ENCODE measurements around the gene RETN.

Gene RETN

DNA sequence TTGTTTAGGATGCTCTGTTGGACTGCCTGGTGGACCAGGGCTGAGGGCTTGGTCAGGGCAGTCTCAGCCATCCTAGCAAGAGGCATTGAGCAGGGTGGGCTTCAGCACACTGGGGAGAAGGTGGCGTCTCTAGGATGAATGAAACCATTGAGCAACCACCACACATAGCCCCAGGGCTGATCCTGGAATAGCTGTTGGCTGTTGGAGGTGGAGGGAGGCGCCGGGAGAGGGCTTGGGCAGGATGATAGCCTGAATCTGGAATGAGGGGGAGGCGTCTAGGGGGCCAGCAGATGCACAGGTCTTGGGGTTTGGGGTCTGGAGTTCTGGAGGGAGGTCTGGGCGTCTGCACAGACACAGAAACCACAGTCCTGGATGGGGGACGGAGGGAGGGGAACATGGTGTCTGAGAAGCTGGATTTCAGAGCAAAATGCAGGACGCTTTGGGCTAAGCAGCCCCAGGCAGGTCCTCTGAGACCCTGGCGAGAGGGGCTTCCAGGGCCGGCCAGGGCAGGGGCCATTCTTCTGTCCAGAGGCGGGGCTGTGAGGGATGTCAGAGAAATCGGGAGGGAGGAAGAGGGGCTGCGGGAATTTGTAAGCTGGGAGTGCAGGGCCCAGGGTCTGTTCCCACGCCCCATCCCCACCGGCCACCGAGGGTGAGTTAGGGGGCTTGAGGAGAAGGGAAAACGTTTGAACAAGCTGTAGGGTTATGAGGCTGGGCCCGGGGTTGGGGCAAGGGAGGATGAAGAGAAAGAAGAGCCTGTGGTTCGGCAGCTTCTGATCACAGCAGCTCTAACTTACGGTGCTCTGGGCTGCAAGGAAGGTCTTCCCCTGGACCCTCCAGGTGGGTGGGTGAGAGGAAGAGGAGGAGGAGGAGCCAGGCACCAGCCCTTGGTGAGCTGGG is 16.9 kb downstream of the RETN start:
- no peak for DNase-seq

DNA sequence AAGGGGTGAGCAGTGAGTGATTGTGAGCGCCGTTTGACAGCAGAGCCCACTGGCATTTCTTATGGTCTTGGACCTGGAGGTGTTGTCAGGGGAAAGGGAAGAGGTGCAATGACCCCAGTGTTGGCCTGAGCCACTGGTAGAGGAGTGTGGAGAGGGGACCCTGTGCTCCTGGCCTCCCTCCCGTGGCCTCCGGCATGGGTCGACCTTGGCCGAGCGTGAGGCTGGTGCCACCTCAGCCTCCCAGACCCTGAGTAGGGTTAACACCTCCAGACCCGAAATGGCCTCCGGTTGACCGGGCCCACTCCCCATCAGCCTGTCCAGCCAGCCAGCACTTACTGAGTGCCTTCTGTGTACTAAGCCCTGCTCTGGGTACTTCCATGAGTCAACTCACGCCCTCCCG is 18.3 kb downstream of the RETN start:
- no peak for DNase-seq

DNA sequence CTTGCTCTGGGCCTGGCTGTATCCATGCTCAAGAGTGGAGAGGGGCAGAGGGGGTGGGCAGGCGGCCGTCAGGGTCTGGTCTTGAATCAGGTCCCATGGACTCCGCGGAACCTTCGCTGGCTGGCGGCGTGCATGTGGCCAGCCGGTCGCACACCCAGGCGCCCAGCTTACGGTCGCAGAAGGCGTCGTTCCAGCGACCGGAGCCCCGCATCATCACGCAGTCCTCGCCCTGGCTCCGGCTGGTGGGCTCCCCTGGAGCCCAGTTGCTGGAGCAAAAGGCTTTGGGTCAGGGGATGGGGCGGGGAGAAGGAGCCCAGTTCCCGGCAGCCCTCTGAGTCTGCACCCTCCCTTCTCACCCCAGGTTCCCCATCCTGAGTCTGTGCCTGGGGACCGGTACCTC is 20.3 kb downstream of the RETN start:
- DNase-seq: no peak

DNA sequence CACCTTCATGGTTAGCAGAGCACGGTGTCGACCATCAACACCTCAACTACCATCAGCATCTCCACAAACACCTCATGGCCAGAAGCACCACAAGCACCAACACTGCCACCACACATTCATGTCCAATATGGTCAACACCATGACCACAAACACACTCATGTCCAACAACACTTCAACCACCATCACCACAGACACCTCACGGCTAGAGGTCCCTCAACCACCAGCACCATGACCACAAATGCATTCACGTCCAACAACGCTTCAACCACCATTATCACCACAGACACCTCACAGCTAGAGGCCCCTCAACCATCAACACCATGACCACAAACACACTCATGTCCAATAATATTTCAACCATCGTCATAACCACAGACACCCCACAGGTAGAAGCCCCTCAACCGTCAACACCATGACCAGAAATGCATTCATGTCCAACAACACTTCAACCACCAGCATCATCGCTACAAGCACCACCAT is 22.0 kb downstream of the RETN start:
- DNase-seq: no peak

DNA sequence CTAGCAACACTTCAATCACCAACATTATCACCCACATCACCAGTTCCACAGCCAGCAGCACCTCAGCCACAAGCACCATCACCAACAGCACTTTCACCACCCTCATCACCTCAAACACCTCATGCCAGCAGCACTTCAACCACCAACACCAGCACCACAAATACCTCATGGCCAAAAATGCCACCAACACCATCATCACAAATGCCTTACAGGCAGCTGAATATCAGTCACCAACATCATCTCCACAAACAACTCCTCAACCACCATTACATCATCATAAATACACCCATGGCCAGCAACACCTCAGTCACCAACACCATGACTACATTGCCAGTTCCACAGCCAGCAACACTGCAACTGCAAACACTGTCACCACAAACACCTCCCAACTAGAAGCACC is 22.6 kb downstream of the RETN start:
- no peak for DNase-seq

DNA sequence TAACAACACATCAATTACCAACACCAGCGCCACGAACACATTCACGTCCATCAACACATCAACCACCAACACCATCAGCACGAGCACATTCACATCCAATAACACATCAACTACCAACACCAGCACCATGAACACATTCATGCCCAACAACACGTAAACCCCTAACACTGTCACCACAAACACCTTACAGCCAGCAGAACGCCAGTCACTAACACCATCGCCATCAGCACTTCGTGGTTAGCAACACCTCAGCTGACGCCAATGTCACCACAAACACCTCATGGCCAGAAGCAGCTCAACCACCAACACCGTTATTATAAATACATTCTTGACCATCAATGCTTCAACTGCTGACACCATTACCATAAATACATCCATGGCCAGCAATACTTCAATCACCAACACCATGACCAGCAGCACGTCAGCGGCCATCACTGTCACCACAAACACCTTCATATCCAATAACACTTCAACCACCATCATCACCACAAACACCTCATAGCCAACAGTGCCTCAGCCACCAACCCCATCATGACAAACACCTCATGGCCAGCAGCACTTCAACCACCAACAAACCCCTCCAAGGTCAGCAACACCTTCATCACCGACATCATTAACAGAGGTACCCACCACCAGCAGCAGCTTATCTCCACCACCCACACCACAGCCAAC is 23.7 kb downstream of the RETN start:
- DNase-seq: no peak

DNA sequence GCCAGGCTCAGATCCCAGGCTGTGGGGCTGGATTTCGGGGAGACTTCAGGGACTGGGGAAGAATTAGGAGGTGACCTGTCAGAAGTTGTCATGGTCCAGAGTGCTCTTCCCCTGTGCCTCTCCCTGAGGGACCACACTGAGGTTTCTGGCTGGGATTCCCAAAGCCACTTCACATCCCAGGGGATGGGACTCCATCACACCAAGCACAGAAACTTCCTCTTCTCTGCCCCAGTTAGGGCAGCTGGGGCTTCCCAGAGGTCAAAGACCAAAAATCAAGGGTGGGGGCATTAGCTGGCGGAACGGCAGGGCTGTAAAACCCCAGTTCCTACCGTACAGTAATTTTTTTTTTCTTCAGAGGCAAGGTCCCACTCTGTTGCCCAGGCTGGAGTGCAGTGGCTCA is 25.6 kb downstream of the RETN start:
- no peak for DNase-seq

DNA sequence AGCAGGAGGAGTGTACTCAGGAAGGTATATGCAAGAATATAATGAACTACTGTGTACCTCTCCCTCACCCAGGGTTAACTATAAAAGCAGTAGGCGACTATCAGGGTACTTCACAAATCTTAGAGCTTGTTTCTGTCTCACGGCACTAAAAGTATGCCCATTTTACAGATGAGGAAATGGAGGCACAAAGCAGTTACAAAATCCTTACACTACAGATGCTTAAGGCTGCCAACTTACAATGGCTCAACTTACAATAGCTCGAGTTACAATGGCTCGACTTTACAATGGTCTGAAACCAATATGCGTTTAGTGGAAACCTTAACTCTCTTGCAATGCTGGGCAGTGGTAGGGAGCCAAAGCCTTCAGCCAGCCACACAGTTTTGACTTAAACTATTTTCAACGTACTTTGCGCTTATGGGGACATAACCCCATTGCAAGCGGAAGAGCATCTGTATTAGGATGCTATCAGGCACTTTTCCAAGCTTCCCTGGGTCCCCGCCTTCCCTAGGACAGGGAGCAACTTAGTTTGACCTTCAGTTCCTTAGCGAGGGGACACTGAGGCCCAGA is 29.0 kb downstream of the RETN start:
- DNase-seq: no peak

DNA sequence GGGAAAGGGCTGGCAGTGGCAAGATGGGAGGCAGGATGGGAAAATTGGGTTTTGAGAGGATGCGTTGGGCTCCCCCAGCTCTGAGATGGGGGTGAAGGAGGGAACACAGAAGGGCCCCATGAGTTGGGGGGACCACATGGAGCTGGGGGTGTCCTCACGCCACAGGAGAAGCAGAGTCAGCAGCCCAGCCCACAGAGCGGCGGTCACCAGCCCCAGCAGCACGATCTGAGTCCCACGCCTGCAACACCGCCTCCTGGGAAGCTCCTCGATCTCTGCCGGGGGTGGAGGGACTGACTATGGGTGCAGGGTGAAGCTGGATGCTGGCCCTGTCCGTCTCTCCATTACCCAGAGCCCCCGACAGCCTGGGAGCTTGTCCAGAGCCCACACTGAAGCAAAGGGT is 29.7 kb downstream of the RETN start:
- no peak for DNase-seq

DNA sequence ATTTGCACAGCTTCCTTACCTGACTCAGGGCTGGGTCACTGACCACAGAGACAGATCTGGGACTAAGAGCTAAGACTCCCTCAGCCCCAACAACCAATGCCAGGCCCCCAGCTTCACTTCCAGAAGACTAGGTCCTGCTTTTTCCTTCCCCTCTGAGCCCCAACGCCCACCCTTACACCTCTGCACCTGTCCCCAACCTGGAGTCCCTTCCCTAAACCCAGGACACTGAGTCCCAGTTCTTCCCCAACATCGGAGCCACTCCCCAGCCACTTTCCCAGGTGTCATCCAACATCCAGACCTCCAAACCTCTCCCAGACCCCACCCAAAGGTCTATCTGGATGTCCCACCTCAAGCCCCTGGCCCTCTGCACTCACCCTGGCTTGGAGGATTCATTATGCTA is 30.2 kb downstream of the RETN start:
- DNase-seq: no peak

DNA sequence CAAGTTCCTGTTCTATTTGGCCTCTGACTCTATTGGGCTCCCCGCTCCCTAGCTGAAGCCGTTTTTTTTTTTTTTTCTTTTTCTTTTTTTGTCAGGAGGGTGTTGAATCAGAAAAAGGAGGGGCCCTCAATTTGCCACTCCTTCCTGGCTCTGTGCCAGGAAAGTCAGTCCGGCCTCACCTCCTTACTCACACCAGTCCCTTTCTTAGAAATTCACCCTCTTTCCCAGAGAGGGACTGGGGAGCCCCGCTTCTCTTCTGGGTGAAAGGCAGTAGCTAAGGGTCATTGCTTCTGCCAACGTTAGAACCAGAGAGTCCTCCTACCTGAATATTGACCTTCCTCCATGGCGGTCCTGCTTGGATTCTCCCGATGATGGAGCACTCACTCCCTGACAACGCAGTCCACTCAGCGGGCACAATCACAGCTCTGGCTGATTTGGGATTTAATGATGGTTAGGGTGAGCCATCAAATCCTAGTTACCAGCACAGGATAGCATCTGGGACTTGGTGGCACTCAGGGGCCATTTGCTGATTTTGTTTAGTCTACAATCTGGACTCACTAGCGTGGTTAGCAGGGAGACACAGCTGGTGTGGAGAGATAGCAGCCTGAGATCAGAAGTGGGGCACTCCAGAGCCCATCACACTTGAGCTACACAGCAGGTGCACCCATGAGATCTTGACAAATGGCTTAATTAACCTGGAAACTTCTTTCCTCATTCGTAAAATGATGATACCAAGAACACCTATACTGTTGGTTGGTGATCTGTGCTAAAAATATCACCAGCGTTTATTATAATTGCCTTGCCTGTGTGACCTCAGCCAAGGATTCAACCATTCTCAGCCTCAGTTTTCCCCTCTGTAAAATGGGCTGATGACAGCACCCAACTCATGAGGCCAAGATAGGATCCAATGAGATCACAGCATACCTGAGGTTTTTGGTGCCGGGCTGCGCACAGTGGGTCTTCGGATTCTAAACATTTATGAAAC is 30.9 kb downstream of the RETN start:
- no peak for DNase-seq

DNA sequence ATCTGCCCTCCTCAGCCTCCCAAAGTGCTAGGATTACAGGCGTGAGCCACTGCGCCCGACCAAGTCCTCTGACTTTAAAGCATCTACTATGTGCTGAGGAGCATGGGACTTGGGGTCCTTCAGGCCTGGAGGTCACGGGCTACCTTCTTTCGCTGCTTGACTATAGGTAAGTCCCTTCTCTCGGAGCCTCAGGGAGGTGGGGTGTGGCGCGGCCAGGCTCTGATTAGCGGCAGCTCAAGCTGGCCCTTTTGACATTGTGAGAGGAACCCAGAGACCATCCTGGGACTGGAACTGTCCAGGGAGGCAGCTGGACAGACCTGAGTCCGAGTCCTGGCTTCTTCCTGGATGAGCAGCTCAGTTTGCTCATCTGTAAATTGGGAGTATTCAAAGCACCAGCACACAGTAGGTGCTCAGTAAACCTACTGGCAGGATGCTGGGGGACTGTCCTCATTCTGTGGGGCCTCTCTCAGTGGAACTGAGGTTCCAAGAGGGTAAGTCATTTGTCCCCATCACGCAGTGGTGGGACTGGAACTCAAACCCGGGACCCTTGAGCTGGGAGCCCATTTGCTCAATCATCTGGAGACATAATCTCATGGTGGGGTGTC is 32.3 kb downstream of the RETN start:
- no peak for DNase-seq

DNA sequence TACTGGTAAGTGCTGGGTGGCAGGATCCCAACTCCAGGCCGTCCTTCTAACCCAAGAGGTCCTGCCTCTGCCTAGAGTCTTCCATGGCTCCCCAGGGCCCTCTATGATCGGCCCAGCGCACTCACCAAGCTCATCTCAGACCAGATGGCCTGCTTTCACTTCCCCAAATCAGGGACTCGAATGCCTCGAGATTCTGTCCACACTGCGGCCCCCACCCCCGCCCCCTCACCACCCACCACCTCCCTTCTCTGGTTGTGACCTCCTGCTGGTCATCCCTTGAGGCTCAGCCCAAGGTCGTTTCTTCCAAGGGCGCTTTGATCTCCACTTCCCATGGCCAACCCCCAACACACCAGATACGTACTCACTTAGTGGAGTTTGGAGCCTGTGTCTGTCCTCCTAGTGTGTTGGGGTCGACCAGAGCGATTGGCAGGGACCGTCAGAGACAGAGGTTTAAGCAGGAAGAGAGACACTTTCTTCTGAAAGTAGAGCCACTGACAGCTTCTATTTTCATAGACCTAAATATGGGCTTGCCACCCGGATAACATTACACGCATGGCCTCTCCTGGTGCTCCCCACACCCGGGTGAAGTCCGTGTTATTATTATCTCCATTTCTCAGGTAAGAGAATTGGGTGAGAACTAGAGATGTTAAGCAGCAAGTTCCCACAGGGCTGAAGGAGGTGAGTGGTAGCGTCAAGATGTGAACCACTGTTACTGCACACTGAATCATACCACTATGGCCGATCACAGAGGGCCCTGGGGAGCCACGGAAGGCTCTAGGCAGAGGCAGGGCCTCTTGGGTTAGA is 33.0 kb downstream of the RETN start, which contains the start of gene FCER2:
TSS of gene FCER2 (minus strand) at position 478 of the 804 bp plus-strand sequence. CDS start 2,371 bp downstream, outside the sequence.
- no peak for DNase-seq

DNA sequence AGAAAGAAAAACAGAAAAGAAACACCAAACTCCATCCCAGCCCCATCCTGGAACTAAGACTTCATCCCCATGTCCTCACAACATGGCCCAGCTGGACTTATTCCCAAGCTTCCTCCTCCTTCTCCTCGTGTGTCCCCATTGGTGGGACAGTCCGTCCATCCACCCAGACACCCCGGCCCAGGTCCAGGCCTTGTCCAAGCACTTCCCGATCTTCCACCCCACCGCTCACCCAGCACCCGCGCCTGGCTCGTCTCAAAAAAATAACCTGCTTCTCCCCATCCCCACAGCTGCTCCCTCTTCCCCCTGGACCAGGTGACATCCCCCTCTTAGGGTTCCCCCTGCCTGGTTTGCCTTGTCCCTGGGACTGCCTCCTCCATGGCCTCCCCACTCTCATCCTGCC is 34.5 kb downstream of the RETN start:
- no peak for DNase-seq

DNA sequence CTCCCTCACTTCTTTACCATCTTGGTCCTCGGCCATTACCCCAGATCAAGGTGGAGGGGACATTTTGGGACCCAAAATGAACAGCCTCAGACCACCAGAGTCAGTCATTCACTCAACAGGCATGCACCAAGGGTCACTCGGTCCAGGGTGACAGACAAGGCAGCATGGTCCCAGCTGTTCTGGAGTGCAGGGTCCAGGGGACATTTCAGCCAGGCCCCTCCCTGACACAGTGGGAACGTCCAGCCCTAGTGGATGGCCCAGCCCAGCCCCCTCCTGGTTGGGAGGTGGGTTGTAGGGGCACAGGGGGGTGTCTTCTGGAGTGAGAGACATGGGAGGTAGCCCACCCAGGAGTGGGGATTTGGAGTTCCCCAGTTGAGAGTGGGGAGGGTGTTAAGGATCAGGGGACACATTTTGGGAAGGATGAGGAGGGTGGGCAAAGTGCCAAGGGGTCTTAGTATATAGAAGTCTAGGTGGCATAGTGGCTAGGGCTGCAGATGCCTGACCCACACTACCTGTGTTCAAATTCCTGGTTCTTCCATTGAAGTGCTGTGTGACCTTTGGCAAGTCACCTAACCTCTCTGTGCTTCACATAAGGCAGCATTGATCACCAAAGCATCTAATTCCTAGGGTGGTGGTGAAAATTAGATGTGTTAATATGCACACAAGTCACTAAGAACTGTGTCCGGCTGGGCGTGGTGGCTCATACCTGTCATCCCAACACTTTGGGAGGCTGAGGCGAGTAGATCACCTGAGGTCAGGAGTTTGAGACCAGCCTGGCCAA is 35.6 kb downstream of the RETN start:
- DNase-seq: no peak

DNA sequence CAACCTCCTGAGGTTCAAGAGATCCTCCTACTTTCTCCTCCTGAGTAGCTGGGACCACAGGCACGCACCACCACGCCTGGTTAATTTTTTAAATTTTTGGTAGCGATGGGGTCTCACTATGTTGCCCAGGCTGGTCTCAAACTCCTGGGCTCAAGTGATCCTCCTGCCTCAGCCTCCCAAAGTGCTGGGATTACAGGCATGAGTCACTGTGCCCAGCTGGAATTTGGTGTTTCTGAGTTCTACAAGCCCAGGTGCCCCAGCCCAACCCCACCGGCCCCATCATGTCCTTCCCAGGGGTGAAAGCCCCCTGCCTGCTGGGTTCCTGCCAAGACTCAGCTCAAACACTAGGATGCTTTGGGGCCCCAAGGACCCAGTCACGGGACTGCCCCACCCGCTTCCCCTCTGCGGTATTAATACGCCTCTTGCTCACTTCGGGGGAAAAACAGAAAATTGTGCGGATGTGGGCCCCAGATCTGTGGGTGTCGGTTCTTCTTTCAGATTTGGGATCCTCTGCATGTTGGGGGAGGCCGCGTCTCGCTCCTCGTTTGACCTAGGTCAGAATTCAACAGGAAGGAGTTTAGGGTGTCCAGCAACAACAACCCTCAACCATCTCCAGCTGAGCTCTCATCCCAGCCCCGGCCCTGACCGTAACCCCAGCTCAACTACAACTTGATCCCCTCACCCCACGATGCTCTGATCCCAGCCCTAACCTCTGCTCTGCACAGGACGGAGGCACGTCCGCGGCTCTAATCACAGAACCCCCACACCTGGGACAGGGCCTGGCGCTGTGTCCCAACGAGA is 36.7 kb downstream of the RETN start:
- DNase-seq: no peak

DNA sequence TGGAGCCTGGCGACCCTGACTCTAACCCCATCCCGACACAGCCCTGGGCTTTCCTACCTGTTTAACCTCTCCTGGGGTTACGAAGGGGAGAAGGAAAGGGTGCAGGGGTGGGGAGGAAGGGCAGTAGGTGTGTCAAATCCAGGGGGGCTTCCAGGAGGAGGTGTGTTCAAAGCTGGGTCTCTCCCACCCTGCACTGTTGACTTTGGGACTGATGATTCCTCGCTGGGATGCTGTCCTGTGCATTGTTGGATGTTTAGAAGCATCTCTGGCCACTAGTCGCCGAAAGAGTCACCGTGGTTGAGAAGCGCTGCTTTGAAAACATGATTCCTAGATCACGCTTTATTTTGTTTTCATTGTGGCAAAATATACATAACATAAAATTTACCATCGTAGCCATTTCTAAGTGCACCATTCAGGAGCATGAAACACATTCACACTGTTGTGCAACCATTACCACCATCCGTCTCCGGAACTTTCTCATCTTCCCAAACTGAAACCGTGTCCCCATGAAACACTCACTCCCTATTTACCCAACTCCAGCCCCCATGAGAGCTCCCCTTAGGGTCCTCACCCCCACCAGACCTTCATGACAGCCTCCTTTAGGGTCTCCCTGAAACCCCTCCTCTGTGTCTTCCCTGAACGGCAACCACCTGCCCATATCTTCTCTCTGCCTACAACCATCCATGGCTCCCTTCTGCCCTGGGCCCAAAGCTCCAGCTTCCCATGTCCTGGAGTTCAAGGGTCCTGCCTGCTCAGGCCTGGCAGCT is 37.5 kb downstream of the RETN start:
- DNase-seq: no peak

DNA sequence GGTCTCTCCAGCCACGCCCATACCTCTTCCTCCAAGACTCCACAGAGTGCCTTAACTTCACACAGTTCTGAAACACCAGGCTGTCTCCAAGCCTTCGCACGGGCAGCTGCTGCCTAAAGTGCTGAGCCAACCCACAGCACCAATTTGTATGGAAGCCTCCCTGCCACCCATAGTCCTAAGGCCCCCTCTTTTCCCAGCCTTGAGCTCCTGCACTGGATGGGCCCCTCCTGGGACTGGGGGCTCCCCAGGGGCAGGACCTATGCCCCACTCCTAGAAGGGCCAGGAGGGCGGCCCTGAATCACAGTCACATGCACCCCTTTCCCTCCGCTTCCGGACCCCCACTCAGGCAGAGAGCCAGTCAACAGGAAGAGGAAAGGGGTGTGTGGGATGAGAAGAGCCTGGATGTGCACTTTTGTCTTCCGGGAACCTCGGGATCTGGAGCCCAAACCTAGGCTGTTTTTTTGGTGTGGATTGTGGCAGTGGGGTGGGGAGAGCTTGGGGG is 38.2 kb downstream of the RETN start:
- no peak for DNase-seq

All from NCI-H1092 treated with DMSO at 0.1 percent for 48 hours (cell line).